Smooth muscle cell (in vitro differentiated cells): ENCODE data around the gene CFDP1. TPM values are rescaled to one million over a fixed set of nuclear protein-coding genes. Genes with fewer than 3 reads are reported as not detected.

Experiments used
- DNase-seq: peaks from one replicate; lab custom pipeline; 2025; ENCODE audit not compliant: unreplicated experiment; lab: John Stamatoyannopoulos, UW
- H2AFZ ChIP-seq: fragments of 200-600 bp; sonication (generic); 2 replicates; pipeline ENCODE4 v1.6.0; 2016; ENCODE audit warnings: antibody characterized with exemption, low read depth, mild to moderate bottlenecking
- H3F3A ChIP-seq: fragments of 200-600 bp; sonication (generic); 2 replicates; pipeline ENCODE4 v1.6.0; 2017; ENCODE audit warnings: antibody characterized with exemption, low read depth
- H3K27ac ChIP-seq: fragments of 200-600 bp; sonication (generic); 2 replicates; pipeline ENCODE4 v1.5.1; 2016; ENCODE audit warnings: low read depth, mild to moderate bottlenecking
- H3K27me3 ChIP-seq: fragments of 200-600 bp; sonication (generic); 2 replicates; pipeline ENCODE4 v1.6.1; 2016; ENCODE audit warnings: low read depth, mild to moderate bottlenecking
- H3K36me3 ChIP-seq: fragments of 200-600 bp; sonication (generic); 2 replicates; pipeline ENCODE4 v1.5.1; 2016; ENCODE audit warnings: low read depth
- H3K4me1 ChIP-seq: fragments of 200-600 bp; sonication (generic); 2 replicates; pipeline ENCODE4 v1.5.1; 2016; ENCODE audit warnings: low read depth
- H3K4me2 ChIP-seq: fragments of 200-600 bp; sonication (generic); 2 replicates; pipeline ENCODE4 v1.6.0; 2016; ENCODE audit warnings: mild to moderate bottlenecking
- H3K4me3 ChIP-seq: fragments of 200-600 bp; sonication (generic); 2 replicates; pipeline ENCODE4 v1.5.1; 2016; ENCODE audit warnings: mild to moderate bottlenecking
- H3K79me2 ChIP-seq: fragments of 200-600 bp; sonication (generic); 2 replicates; pipeline ENCODE4 v1.6.0; 2016; ENCODE audit warnings: low read depth, mild to moderate bottlenecking
- H3K9ac ChIP-seq: fragments of 200-600 bp; sonication (generic); 2 replicates; pipeline ENCODE4 v1.6.0; 2016; ENCODE audit warnings: low read depth
- H3K9me3 ChIP-seq: fragments of 200-600 bp; sonication (generic); replicated peaks from 2 replicates; pipeline ENCODE4 v1.5.1; 2016; ENCODE audit warnings: low read depth
- H4K20me1 ChIP-seq: fragments of 200-600 bp; sonication (generic); 2 replicates; pipeline ENCODE4 v1.6.0; 2016; ENCODE audit warnings: low read depth
- WGBS: methylation state at CpG from one replicate; pipeline ENCODE4 v1.1.7; 2016; ENCODE audit warnings: low lambda C conversion rate; 5-methylcytosine and 5-hydroxymethylcytosine counted together
- polyA plus RNA-seq: library from polyadenylated mRNA; unstranded; fragments of >200 nt; fragmentation: Nextera tagmentation; extraction: Ambion mirVana; gene quantifications from 2 replicates; pipeline ENCODE4 v1.2.1, GENCODE V29; 2016
- total RNA-seq: library from RNA; depleted of rRNA; stranded (reverse); fragments of >200 nt; gene quantifications from 2 replicates; pipeline ENCODE4 v1.2.3, GENCODE V29; 2014
- TF ChIP-seq, protein P1 (sequence below): fragments of 200-600 bp; sonication (generic); IDR thresholded peaks from 2 replicates; pipeline ENCODE4 v1.5.1; 2017; ENCODE audit warnings: borderline replicate concordance, mild to moderate bottlenecking, antibody characterized with exemption; ENCODE audit not compliant: insufficient read depth, poor library complexity, severe bottlenecking

The CFDP1 gene
- total and polyA plus RNA-seq, 2 experiments from 2014 or later: 59.0 to 91.0 TPM

DNA sequence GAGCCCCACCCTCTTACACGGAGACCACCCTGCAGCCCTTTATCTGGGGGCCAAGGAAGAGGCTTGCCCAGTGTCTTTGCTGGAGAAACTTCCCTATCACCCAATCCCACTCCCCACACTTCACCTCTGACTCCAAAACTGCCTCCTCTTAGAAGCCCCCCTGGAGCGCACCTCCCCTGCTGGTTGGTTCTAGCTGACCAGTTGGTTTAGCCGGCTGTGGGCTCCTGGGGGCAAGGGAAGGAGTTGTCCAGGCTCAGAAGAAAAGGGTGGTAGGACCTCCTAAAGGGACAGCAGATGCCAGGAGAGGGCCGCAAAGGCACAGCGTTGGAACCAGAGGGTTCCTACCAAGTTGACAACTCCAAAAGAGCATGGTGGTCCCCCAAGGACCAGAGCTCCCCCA is 183.9 kb downstream of the CFDP1 start:
- H3K9ac ChIP-seq: peak overlapping the region; percentile 98
- no peaks in the 10 kb centered on the region for H3K9me3 ChIP-seq
- H3F3A ChIP-seq: peaks cover 29% of the 10 kb centered on the region
- DNase-seq: no peak
- H3K4me2 ChIP-seq: peak overlapping the region; percentile 99
- H2AFZ ChIP-seq: no peak overlapping the region
- peak overlapping the region; percentile 95 for H3K4me3 ChIP-seq
- WGBS: 64% methylated on average over 5 of the region's 5 CpGs
- peaks cover 61% of the 10 kb centered on the region for H4K20me1 ChIP-seq
- TF ChIP-seq, protein P1, sequence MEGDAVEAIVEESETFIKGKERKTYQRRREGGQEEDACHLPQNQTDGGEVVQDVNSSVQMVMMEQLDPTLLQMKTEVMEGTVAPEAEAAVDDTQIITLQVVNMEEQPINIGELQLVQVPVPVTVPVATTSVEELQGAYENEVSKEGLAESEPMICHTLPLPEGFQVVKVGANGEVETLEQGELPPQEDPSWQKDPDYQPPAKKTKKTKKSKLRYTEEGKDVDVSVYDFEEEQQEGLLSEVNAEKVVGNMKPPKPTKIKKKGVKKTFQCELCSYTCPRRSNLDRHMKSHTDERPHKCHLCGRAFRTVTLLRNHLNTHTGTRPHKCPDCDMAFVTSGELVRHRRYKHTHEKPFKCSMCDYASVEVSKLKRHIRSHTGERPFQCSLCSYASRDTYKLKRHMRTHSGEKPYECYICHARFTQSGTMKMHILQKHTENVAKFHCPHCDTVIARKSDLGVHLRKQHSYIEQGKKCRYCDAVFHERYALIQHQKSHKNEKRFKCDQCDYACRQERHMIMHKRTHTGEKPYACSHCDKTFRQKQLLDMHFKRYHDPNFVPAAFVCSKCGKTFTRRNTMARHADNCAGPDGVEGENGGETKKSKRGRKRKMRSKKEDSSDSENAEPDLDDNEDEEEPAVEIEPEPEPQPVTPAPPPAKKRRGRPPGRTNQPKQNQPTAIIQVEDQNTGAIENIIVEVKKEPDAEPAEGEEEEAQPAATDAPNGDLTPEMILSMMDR: no peak
- peak overlapping the region; percentile 100 for H3K27ac ChIP-seq
- H3K79me2 ChIP-seq: peaks cover 75% of the 10 kb centered on the region
- peaks cover 57% of the 10 kb centered on the region for H3K4me1 ChIP-seq
- H3K36me3 ChIP-seq: no peaks in the 10 kb centered on the region
- H3K27me3 ChIP-seq: no peaks in the 10 kb centered on the region

DNA sequence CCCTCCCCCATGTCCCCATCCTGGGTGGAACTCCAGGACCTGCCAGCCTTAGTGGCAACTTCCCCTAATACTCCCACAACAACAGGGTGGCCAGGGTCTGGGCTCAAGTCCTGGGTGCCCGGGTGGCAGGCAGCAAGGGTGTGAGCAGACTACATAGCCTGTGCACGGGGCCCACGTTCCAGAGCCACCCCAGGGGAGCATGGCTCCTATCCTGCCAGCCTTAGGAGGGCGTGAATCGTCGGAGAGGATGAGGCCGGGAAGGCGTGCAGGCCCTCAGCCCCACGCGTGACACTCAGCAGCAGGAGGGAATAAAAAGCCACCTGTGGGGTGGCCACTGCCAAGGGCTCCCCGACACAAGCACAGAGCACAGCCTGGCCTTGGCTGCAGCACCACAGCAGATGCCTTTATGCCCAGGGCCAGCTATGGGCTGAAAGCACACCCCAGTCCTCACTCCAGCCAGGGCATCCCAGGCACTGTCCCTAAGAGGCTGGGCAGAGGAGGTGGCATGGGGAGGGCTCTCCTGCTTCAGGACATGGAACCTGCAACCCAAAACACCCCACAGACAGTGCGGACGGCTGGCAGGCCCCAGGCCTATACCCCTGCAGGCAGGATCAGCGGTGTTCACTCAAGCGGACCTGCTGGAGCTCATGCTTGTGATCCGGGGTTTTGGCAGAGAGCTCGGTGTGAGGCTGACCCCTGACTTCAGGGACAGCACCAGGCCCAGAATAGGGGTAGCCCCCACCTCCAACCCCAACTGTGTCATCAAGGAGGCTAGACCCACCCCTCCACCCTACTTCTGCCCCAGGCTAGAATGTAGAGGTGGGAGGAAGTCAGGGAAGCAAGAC is 184.5 kb downstream of the CFDP1 start:
- H3K9ac ChIP-seq: peak overlapping the region; percentile 98
- peaks cover 54% of the 10 kb centered on the region for H4K20me1 ChIP-seq
- H3K79me2 ChIP-seq: peaks cover 82% of the 10 kb centered on the region
- peak overlapping the region; percentile 95 for H3K4me3 ChIP-seq
- H3K27me3 ChIP-seq: no peaks in the 10 kb centered on the region
- peak overlapping the region; percentile 100 for H3K27ac ChIP-seq
- no peak overlapping the region for H2AFZ ChIP-seq
- H3K4me1 ChIP-seq: peaks cover 64% of the 10 kb centered on the region
- no peaks in the 10 kb centered on the region for H3K36me3 ChIP-seq
- WGBS: 76% methylated on average over 17 of the region's 17 CpGs
- DNase-seq: no peak
- H3K4me2 ChIP-seq: peak overlapping the region; percentile 99
- TF ChIP-seq, protein P1: no peak
- peaks cover 25% of the 10 kb centered on the region for H3F3A ChIP-seq
- H3K9me3 ChIP-seq: no peaks in the 10 kb centered on the region

DNA sequence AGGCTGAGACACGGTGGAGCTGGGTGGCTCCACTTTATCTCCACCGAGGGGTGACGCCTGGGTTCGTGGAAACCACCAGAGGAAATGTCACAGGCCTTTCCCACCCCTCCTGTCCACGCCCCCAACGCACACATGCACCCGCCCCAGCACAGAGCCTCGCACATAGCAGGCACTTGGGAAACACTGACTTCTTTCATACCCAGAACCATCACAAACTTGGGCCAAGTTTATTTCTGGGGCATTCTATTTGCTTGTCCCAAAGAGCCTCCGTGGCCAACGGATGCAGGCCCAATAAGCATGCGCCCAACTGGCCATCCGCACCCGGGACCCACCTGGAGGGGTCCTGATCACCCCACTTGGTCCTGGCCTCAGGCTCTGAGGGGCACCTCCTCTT is 185.2 kb downstream of the CFDP1 start:
- peaks cover 86% of the 10 kb centered on the region for H3K79me2 ChIP-seq
- 53% methylated on average over 13 of the region's 13 CpGs for WGBS
- peaks cover 21% of the 10 kb centered on the region for H3F3A ChIP-seq
- peaks cover 48% of the 10 kb centered on the region for H4K20me1 ChIP-seq
- peak overlapping the region; percentile 99 for H3K4me2 ChIP-seq
- peaks cover 60% of the 10 kb centered on the region for H3K4me1 ChIP-seq
- H3K9me3 ChIP-seq: no peaks in the 10 kb centered on the region
- DNase-seq: no peak
- H3K9ac ChIP-seq: peak overlapping the region; percentile 98
- H3K27me3 ChIP-seq: no peaks in the 10 kb centered on the region
- H3K36me3 ChIP-seq: no peaks in the 10 kb centered on the region
- peak overlapping the region; percentile 100 for H3K27ac ChIP-seq
- H3K4me3 ChIP-seq: no peak overlapping the region
- TF ChIP-seq, protein P1: no peak
- no peak overlapping the region for H2AFZ ChIP-seq

DNA sequence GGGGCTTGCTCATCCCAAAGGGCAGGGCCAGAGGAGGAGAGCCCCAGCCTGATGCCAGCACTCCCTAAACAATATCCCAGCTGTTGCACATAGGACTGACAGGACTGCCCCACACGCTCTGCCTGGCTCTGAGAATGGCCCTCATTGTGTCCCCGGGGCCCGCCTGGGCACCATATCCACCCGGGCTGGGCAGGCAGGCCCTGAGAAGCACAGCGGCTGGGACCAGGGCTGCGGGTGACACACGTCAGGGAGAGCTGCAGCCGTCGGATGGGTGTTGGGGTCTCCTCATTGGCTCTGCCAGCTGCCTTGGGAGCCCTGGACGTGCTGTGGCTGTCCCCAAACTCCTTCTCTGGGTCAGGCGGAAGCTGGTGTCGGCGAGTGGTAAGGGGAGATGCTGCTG is 186.1 kb downstream of the CFDP1 start:
- H3K79me2 ChIP-seq: peaks cover 86% of the 10 kb centered on the region
- no peak for DNase-seq
- H3K4me1 ChIP-seq: peaks cover 52% of the 10 kb centered on the region
- no peaks in the 10 kb centered on the region for H3K36me3 ChIP-seq
- H3F3A ChIP-seq: peaks cover 12% of the 10 kb centered on the region
- H2AFZ ChIP-seq: no peak overlapping the region
- peaks cover 47% of the 10 kb centered on the region for H4K20me1 ChIP-seq
- TF ChIP-seq, protein P1: no peak
- H3K27me3 ChIP-seq: no peaks in the 10 kb centered on the region
- H3K9me3 ChIP-seq: no peaks in the 10 kb centered on the region
- WGBS: 93% methylated on average over 13 of the region's 13 CpGs
- peak overlapping the region; percentile 98 for H3K9ac ChIP-seq
- no peak overlapping the region for H3K4me3 ChIP-seq
- H3K27ac ChIP-seq: peak overlapping the region; percentile 100
- H3K4me2 ChIP-seq: peak overlapping the region; percentile 99
